DMS 273 (cell line): ENCODE data around the gene CCR2.
"Not testable (repeated sequence)": the region's sequence is repeated elsewhere in the genome, so short reads cannot be mapped to it uniquely, and the experiment has no call there.

Experiments used
- DNase-seq: peaks from one replicate; lab custom pipeline; 2025; ENCODE audit not compliant: unreplicated experiment; lab: John Stamatoyannopoulos, UW

The CCR2 gene

DNA sequence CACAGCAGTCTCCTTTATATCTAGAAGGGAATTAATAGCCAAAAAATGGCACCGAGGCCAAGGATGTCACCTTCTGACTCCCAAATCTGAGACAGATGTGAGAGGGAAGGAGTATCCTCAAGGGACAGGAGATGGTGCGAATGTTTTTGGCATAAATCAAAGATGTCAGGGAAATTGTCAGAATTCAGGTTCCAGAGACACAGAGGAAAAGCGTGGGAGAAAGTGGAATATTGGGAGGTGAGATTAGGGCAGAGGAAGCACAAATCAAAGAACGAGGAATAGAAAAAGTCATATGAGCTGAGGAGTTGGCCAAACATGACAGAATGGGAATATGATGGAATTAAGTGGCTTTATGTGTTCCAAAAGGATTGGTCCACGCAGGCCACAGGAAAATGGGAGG lies 46.9 kb downstream of the CCR2 start:
- DNase-seq, result no peak

DNA sequence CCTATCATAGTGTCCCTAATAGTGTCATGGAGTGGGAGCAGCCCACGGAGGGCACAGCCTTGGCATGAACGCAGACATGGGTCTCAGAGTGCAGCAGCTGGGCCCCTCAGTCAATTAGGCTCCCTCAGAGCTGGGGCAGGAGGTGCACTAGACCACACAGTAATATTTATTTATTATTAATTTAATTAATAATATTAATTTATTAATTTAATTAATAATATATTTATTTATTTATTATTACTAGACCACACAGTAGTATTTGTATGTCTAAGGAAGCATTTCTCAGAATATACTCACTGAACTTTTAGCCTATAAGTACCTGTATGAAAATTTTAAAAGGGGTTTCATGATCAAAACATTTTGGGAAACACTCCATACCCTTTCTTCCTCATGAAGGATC lies 47.7 kb downstream of the CCR2 start:
- no peak for DNase-seq

DNA sequence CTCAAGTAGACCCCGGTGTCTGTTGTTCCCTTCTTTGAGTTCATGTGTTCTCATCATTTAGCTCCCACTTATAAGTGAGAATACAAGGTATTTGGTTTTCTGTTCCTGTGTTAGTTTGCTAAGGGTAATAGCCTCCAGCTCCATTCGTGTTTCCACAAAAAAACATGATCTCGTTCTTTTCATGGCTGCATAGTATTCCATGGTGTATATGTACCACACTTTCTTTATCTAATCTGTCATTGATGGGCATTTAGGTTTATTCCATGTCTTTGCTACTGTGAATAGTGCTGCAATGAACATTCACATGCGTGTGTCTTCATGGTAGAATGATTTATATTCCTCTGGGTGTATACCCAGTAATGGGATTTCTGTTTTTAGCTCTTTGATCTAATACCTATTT lies 49.0 kb downstream of the CCR2 start:
- not testable (repeated sequence) for DNase-seq

DNA sequence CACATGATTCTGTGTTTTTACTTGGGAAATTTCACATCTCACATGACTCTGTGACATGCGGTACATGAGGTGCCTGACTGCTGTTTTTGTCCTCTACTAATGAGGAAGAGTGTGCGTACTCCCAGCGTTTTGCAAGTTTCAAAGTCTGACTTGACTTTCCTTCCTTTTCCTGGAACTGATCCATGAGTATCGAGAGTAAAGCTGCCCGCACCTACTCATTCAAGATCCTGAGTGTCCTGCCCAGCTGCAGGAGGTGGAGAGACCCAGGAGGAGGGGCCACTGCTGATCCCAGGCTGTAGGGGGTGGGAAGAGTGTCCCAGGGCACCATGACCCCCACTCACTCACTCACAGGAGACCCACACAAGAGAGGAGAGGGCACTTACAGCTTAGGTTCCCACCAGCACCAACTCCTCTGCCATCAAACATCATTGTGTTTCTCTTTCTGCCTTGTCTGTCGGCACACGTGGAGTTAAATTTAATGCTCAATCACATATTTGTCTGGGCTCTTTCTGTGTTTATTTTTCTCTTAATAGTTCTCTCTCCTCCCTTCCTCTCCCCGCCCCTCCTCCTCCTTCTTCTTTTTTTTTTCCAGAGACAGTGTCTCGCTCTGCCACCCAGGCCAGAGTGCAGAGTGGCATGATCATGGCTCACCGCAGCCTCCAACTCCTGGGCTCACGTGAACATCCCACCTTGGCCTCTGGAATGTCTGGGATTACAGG lies 51.5 kb downstream of the CCR2 start:
- DNase-seq, result no peak

DNA sequence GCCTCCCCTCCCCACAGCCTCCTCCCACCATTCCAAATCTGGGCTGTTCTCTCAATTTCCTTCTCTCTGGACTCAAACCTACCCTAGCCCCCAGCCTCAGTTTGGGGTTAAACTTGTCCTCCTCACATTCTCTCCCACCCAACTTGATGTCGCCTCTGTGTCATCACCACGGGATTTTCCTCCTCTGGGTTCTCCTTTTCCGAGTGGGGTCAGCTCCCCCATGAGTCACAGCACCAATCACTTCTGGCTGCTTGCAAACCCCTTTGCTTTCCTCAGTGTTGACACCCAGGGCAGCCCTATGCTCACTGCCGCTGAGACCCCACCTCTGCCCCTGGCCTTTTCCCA lies 52.5 kb downstream of the CCR2 start:
- no peak for DNase-seq

DNA sequence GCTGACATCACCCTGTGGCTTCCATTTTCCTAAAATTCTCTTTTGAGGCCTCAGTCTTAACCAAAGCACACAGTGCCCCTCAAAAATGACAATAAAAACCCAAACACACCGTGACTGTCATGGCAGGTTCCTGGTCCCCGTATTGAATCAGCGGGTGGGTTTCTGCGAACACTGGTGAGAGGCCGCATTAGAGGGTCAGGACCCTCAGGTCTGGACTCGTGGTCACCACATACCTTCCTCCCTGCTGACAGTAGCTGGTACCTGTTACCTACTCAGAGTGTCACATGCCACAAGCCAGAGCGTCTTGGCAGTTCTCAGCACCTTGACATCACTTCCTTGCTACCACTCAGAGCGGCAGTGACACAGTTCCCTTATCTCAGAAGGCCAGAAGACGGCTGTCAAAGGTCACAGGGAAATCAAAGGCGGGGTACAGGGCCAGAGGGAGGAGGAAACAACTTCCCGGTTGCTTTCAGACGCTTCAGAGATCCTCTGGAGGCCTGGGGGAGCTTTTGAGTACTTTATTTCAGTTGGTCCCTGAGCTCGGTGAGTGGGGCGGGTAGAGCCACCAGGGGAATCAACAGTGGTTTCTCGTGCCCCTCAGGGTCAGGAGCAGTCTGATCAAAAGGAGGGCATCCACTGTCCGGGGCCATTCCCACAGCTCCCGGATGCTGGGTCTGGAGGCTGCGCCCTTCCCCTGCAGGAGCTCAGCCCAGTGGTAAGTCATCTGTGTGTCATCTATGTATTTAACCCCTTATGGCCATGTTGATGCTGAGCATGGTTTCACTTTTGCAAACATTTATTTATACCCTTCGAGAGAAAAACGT lies 53.1 kb downstream of the CCR2 start, which contains the start of the genes CCR5AS and CCRL2:
Gene CCR5AS (minus strand): TSS at position 279 of the 824 bp plus-strand sequence.
Gene CCRL2 (plus strand): TSS at position 472 of the 824 bp plus-strand sequence. CDS start 821 bp downstream, outside the sequence.
- DNase-seq, result no peak

DNA sequence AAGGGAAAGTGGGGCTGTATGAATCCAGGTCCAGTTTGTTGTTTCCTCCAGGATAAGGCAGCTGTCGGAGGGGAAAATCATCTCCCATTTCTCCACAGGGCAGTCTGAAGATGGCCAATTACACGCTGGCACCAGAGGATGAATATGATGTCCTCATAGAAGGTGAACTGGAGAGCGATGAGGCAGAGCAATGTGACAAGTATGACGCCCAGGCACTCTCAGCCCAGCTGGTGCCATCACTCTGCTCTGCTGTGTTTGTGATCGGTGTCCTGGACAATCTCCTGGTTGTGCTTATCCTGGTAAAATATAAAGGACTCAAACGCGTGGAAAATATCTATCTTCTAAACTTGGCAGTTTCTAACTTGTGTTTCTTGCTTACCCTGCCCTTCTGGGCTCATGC lies 54.1 kb downstream of the CCR2 start:
- no peak for DNase-seq

DNA sequence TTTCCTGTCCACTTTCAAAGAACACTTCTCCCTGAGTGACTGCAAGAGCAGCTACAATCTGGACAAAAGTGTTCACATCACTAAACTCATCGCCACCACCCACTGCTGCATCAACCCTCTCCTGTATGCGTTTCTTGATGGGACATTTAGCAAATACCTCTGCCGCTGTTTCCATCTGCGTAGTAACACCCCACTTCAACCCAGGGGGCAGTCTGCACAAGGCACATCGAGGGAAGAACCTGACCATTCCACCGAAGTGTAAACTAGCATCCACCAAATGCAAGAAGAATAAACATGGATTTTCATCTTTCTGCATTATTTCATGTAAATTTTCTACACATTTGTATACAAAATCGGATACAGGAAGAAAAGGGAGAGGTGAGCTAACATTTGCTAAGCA lies 54.9 kb downstream of the CCR2 start:
- no peak for DNase-seq

DNA sequence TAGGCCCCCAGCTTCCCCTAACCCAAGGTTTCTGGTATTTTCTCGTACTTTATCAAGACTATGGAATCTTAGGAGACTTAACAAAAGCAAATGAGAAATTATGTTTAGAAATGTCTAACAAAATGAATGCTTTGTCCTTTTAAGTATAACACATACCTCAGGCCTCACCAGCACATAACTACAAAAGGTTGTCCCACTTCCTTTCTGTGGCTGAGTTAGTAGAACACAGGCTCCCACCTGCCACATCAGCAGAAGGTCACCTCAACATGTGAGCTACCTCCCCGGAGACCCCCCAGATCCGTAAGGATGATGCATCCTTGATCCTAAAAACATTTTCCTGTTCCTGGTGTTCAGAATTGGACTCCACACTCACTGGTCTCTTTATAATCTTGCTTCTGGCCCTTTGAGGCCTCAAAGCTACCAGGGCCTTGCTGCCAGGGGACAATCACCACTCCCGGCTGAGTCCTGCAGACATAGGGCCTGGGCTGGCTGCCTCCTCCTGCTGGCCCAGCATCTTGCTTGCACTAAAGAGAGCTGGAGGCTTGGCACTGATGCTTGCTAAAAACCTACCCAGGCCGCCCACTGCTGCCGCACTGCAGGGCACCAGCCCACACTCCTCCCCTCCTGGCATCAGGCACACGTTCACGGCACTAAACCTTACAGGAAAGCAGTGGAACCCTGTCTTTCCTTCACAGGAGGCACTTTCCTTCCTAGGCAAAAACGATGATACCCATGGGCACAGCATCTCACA lies 56.0 kb downstream of the CCR2 start:
- no peak for DNase-seq
